Measurements from ENCODE around the gene LAMA5.

Gene LAMA5

DNA sequence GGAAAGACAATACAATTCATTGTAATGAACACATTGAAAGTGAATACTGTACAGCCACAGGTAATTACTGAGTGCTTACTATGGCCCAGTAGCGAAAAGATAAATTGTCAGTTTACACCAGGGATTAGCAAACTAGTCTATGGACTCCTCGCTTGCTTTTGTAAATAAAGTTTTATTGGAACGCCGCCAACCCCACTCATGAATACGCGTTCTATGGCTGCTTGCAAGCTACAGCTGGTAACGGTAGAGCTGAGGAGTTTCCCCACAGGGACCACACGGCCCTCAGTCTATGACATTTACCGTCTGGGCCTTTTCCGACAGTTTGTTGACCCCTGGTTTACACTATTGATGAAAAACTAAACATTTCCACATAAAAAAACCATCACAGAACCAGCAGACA, 24.2 kb downstream of the LAMA5 start:
- no peak for DNase-seq

DNA sequence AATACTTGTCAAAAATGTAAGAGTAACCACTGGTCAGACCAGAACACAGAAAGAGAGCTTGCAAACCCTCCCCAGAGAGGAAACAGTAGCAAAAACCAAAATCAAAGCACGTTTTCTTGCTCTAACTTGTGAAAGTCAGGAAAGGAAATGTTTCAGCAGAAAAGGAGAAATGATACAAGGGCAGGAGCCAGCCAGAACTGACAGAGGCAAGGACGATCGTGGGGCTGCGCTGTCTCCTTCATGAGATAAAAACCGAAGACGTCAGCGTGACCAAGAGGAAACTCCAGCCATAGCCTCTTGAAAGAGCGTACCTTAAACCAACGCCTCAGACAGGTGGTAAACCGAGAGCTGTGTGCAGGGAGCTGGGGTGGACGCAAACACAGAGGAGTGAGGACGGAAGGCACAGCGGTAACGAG, 27.5 kb downstream of the LAMA5 start:
- DNase-seq = no peak

DNA sequence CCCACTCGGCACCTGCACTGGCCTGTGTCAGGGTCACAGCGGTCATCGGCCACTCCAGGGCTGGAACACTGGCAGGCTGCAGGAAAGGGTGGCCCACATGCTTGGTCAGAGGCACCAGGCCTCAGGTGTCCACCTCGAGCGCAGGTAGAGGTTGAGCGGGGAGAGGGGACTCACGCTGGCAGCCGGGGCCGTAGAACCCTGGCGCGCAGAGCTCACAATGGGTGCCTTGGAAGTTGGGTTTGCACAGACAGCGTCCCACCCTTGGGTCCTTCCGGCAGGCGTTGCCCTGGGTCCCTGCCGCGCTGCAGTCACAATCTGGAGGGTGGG, 28.9 kb downstream of the LAMA5 start:
- no peak for DNase-seq

DNA sequence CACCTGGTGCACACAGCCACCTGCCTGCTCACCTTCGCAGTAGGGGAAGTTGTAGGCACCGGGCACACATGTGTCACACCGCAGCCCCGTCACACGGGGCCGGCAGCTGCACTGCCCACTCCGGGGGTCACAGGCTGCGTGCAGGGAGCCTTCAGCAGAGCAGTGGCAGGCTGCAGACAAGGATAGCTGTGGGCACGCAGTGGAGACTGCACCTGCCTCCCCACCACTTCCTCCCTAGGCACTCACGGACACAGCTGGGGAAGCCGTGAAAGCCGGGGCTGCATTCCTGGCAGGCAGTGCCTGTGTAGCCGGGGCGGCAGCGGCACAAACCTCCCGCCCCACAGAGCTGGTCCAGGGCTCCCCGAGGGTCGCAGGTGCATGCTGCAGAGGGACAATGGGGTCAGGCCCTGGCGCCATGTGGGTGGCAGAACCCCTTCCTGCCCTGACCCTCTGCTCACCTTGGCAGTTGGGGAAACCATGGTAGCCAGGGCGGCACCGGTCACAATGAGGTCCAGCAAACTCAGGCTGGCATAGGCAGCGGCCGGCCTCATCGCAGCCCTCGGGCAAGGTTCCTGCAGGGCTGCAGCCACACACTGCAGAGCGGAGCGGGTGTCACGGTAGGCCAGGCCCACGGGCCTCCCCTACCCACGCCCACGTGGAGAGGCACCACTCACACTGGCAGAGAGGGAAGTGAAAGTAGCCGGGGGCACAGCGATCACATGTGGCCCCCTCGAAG, 29.4 kb downstream of the LAMA5 start:
- peak; percentile 61 for DNase-seq

DNA sequence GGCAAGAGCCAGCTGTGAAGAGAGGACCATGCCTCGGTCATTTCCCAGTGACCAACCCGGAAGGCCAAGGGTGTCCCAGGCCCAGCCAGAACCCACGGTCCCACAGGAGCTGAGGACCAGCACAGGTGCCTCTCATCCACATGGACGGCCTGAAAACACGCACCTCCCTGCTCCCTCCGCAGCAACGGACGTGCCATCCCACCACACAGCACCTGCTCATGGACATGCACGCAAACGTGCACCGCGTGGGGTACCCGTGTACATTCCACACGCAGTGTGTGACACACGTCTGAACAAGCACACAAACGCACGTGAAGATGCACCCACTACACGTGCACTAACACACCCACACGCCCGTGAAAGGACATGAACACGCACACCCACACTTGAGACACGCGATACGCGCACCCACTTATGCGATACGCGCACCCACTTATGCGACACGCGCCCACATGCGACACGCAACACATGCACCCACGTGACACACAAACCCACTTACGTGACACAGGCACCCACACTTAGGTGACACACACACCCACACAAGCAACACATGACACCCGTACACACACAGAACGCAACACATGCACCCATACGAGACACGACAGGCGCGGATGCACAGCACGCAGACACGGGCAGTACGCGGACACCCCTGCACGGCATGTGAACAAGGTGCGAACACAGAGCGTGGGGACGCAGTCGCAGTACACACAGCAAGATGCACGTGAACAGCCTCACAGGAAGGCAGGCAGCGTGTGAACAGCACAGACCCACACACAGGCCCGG, 30.1 kb downstream of the LAMA5 start:
- no peak for DNase-seq

DNA sequence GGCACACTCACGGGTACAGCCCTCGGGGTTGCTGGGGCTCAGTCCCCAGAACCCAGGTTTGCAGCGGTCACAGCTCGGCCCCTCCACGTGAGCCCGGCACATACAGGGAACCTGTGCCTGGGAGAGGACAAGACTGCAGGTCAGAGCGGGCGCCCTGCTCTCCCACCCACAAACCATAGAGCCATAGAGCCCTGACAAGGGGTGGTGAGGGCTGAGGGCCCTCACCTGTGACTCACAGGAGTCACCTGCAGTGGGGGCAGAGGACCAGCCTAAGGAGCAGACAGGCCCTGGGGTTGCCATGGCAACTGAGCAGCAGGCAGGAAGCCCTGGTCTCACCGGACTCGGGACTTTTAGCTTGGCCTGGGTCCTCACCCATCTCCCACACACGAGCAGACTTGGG, 30.8 kb downstream of the LAMA5 start:
- DNase-seq = no peak

DNA sequence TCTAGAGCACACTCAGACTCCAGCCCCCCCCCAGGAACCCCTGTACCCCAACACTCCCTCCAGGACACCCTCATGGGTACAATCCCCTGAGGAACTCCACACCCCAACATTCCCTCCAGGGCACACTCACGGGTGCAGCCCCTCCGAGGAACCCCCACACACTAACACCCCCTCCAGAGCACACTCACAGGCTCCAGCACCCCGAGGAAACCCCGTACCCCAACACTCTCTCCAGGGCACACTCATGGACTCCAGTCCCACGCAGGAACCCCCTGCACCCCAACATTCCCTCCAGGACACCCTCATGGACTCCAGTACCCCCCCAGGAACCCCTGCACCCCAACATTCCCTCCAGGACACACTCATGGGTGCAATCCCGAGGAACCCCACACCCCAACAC, 31.6 kb downstream of the LAMA5 start:
- DNase-seq = no peak

DNA sequence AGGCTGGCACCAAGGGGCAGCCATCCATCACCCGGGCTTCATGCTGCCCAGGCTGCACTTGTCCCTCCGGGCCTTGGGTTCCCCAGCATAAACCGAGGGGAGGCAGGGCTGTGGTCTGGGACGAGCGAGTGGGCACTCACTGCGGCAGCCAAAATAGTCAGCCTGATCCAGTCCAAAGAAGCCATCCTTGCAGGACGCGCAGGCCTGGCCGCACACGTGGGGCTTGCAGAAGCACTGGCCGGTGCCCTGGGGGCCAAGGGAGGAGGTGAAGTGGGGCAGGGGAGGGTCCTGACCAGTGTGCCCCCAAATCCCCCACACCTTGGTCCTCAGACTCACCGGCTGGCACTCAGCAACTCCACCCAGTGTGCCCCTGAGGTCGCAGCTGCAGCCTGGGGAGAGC, 32.2 kb downstream of the LAMA5 start:
- DNase-seq = no peak

DNA sequence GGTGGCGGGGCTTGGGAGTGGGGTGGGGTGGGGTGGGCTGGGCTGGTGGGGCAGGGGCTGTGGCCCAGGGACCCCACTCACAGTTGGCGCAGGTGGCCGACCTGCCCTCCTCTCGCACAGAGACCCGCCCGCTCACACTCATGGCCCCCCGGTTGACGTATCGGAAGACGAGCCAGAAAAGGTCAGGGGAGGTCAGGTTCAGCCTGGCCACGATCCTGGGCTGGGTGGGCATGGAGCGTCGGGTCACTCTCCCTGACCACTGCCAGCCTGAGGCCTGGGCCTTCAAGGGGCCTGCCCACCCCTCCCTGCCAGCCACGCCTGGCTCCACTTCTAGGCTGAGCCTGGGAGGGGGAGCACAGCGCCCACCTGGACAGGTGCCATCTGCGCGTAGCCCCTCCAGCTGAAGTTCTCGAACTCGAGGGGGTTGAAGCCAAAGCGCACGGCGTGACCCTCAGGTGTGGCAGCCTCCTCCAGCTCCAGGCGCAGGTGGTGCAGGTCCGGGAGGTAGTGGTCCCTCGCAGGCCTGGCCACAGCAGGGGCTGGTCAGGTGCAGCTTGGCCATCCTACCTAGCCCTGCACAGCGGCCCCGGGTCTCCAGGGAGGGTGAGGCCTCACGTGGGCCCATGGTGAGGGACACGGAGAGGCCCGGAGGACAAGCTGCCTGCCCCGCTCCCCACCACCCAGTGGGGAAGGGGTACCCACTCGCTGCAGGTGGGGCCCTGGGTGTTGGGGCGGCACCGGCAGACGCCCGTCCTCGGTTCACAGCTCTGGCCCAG, 33.1 kb downstream of the LAMA5 start:
- no peak for DNase-seq

DNA sequence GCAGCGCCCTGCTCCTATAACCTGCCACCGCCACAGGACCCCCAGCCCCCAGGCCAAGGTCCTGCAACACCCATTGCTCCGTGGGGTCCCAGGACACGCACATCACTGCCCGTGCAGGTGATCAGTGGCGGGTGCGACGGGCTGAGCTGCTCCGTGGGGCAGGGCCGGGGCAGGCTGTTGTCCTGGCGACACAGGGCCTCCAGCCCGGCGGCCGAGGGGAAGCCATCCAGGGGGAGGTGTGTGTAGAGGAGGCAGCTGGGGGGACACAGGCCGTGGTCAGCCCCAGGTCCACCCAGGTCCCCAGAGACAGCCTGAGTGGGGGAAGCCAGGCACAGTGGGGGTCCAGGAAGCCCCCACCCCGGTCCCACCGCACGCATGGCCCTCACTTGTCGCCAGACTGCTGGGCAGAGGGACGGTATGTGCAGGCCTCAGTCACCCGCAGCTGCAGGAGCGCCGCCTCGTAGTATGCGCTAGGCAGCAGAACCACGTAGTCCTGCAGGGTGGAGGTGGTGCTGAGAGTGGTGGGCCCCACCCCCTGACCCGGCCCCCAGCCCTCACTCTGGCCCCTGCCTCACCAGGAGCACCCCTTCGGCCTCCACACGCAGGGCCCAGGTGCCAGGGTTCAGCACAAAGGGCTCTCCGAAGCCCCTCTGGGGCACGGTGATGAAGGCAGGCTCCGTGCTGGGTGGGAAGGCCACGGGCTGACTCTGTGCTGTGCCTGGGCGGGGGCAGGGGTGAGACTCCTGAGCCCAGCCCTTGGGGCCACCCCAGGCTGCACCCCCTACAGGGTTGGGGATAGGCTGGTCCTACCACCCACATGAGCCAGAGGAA, 33.9 kb downstream of the LAMA5 start:
- DNase-seq = no peak

DNA sequence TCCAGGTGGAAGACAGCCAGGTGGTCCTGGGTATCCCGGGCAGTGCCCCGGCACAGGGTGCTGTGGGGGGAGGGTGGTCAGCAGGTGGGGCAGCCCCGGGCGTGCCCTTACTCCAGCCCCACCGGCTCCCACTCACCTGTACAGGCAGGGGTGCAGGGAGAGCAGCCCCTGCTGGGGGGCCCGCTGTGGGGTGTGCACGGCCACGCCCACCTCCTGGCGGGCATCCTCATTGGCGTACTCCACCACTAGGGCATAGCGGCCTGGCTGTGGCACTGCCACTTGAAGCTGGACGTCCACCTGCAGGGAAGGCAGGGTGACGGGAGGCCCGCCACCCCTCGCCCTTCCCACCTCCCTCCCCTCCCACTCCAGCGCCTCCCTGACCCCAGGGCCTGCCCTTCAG, 34.7 kb downstream of the LAMA5 start:
- DNase-seq = no peak

DNA sequence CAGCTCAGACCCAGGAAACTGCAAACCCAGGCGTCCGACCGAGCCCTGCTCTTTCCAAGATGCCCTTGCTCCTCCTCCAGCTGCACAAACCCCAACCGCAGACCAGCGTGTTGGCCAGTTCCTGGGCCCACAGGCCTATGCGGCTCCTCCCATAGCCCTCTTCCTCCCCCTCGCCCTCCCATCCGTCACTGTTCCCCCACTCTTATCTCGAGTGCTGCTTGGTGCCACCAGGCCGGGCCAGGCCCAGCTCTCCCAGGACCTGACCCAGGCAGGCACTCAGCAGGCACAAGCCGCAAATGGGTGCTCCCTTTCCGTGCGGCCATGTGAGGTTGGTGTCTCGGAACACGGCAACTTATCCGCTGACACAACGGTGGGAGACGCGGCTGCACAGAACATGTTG, 35.8 kb downstream of the LAMA5 start:
- no peak for DNase-seq

DNA sequence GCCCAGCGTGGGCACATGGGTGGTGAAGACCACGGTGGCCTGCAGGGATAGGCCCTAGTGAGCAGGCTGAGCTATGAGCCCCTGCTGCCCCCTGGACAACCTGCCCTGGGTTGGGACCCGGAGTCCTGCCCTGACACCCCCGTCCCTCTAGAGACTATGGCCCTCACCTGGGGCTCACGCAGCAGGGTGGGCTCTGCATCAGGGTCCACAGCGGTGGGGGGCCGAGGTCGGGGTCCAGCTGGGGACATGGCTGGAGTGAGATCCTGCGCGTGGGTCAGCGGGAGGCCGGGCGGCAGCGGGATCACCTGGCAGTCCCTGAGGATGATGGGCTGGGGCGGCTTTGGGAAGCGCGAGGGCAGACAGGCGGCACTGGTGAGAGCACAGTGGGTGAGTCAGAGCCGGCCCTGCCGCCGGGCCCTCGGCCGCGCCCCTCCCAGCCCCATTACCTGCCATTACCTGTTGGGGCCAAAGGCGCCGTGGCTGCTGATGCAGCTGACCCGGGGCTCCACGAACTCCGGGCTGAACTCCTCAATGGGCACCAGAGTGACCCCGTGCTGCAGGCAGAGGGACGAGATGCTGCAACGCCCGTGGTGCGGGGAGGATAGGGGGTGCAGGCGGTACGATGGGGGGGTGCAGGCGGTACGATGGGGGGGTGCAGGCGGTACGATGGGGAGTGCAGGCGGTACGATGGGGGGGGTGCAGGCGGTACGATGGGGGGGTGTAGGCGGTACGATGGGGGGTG, 36.4 kb downstream of the LAMA5 start:
- no peak for DNase-seq

DNA sequence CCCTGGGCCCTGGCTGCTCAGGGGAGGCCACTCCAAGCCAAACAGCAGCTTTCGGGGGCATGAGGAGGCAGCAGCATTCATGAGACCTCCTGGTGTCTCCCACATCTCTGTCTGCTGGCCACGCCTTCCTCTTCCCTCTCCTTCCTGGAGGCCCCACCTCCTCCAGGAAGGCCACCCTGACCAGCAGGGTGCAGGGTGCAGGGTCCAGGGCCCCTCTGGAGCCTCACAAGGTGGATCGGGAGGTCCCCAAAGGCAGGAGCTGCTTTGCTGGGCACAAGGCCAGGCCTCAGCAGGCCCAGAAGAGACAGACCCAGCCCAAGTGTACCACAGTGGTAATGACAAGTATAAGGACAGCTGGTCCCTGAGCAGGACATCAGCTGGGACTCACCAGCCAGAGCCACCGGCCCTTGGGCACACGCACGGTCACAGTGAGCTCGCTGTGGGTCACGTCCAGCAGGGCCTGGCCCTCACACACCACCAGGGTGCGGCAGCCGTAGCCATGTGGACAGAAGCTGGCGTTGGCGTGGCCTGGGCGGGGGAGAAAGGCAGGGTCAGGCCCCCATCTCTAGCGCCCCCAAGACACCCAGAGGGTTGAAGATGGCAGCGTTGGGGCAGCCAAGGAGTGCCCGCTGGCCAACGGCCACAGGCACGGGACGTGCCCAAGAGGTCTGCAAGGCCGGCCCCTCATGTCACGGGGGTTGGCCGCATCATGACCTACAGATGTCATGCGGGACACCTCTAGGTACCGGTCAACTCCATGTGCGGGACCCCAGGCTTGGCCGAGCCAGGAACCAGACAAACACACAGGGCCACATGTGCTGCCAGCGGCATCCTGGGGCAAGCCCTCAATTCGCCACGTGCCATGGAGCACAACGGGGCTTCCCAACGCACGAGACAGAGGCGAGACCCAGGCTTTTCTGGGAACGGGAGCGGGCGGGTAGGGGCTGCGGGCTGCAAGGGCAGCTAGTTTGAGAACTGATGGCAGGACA, 37.4 kb downstream of the LAMA5 start:
- DNase-seq = no peak

DNA sequence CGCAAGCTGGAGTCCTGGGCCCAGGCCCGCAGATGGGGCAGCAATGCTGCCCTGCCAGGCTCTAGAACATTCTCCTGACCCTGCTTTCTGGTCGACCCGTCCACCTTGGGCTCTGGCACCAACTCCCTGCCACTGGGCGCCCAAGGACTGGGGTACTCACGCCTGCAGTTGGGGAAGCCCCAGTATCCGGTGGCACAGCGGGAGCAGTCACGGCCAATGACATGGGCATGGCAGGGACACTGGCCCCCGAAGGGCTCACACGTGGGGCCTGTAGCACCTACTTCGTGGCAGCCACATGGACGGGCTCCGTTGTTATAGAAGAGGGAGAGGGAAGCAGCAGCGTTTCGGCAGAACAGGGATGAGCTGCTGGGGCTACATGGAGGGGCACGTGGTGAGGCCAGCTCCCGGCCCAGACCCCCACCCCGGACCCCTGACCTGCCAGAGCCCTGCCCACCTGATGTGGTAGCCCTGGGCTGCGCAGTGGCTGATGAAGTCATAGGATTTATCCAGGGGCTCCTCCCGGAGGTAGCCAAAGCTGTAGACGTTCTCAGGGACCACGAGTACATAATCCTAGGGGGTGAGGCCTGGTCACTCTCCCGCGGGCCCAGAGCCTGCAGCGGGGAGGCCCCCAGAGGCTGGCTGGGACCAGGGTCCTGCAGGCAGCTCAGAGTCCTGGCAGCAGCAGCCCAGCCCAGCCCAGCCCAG, 38.3 kb downstream of the LAMA5 start:
- DNase-seq = no peak

DNA sequence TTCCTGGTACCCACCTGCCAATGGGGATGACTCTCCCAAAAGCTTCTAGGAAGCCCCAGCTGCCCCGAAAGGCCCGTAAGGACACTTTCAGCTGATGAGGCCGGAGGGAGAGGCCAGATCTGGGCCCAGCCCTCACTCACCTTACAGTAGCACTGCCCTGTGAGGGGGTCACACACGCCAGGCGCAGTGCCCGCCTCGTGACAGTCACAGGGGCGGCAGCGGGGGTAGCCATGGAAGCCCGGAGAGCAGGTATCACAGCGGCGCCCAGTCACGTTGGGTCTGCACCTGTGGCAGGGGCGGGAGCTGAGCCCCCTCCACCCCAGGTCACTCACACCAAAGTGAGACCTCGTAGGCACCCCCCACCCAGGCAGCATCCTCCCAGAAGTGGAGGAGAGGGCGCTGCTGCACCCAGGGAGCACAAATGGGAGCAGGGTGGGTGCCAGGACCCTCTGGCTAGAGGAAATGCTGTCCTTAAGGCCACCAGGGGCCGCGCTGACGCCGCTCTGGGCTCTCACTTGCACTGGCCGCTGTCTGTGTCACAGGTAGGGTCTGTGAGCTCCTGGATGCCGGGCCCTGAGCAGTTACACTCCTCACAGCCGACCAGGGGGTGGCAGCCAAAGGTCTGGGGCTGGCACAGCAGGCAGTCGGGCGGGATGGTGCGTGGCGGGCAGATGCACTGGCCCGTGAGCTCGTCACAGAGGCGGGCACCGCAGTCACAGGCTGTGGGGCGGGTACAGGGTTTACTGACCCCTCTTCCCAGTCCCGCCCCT, 39.2 kb downstream of the LAMA5 start:
- DNase-seq = no peak

DNA sequence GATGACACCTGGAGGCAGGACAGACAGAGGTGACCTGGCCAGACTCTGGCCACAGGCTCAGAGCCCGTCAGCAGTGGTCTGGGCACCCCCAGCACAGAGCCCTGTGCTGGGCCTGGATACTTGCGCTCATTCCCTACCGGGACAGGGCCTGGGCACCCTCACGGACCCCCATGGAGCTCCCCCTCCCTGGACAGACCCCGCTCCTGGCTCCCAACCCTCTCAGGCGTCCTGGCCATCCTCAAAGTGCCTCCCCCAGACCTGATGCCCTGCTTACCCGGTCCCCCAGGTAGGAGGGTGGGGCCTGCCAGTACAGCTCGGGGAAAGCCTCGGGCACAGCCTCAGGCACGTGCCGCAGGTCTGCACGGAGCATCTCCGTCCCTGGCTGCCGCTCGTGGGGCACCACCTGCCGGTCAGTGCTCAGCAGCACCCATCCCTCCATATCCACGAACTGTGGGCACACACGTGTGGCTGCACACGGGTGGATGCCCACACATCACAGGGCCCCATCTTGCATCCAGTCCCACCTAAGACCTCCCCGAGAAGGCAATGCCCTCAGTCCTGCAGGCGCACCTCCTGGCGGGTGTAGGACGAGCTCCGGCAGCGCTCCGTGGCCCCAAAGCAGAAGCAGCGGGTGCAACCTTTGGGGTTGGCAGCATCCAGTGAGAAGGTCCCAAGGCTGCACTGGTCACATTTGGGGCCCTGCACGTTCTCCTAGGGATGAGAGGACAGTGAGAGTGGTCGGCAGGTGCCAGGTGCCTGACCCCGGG, 40.0 kb downstream of the LAMA5 start:
- DNase-seq = no peak

DNA sequence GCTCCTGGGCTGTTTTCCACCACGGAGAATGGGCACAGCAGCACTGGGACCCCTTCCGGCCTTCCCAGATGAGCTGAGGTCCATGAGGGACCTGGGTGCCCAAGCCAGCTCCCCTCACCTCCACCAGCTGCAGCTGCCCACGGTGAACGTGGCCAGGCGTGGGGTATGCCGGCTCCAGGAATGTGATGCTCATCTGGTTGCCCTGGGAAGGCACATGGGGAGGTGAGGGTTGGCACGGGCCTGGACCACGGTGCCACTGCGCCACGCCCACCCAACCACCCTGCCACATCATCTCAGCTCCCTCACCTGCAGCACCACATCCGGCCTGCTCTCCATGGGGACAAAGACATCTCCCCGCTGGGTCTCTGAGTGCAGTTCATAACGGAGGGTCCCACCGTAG, 40.6 kb downstream of the LAMA5 start:
- DNase-seq = no peak
